Activated T-helper 1 cell treated with anti-CD3 and anti-CD28 coated beads, Interleukin-12 subunit alpha, Interleukin-12 subunit beta, Interleukin-2, Interleukin-4 antibody, amounts not matched to agents 30 ng/mL and 10 ng/mL and 1 ng/mL, durations not matched to agents 14 hours and 24 hours and 36 hours (primary cell): ENCODE measurements around the gene NUDT6. TPM values are rescaled to one million over a fixed set of nuclear protein-coding genes. Genes with fewer than 3 reads are reported as not detected.

Experiments
- DNase-seq: peaks from one replicate; pipeline ENCODE4 v3.0.0; 2021; ENCODE audit warnings: low spot score
- H3K27ac Mint-ChIP-seq: one replicate; pipeline ENCODE4 v1.8.0; 2021; ENCODE audit warnings: mild to moderate bottlenecking, mixed read lengths
- H3K27me3 Mint-ChIP-seq: one replicate; pipeline ENCODE4 v1.8.0; 2022; ENCODE audit warnings: mild to moderate bottlenecking, moderate library complexity, mixed read lengths; ENCODE audit not compliant: insufficient read depth
- H3K36me3 Mint-ChIP-seq: one replicate; pipeline ENCODE4 v1.8.0; 2021; ENCODE audit warnings: low read depth, mixed read lengths
- H3K4me1 Mint-ChIP-seq: one replicate; pipeline ENCODE4 v1.8.0; 2021; ENCODE audit warnings: low read depth, mixed read lengths
- H3K4me3 Mint-ChIP-seq: one replicate; pipeline ENCODE4 v1.8.0; 2021; ENCODE audit warnings: mild to moderate bottlenecking, moderate library complexity, mixed read lengths
- H3K9me3 Mint-ChIP-seq: one replicate; pipeline ENCODE4 v1.8.0; 2021; ENCODE audit warnings: mixed read lengths
- intact Hi-C: fragments of 100-400 bp; cut with micrococcal nuclease; formaldehyde crosslinking; loops from one replicate; pipeline ENCODE4 v1.15.1; 2024
- total RNA-seq: library from RNA; stranded (reverse); gene quantifications from 2 replicates; pipeline ENCODE4 v1.2.3, GENCODE V29; 2022

Gene NUDT6
- total RNA-seq, 1 donor from 2014 or later, result 8.2 TPM

DNA sequence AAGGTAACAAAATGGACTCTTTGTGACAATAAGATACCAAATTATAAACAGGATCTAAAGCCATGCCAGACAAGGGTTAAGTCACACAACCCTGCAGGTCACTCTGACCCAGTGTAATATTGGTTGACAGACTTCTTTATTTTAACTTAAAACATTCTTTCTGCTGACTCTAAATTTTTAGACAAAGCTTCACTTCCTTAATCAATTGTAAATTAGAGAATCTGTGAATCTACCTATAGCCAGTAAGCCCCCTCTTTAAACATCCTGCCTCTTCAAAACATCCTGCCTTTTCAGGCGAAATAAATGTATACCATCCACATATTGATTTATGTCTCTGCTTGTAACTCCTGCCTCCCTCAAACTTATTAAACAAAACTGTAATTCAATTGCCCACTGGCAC, 14.2 kb downstream of the NUDT6 start:
- no peak overlapping the region for H3K27ac Mint-ChIP-seq

GRCh38 chr4:122906859-122907305, 15.5 kb downstream of the NUDT6 start:
- no peak overlapping the region for H3K27ac Mint-ChIP-seq
- no peak overlapping the region for H3K4me3 Mint-ChIP-seq
- DNase-seq, result no peak
- peaks cover 8% of the 10 kb centered on the region for H3K4me1 Mint-ChIP-seq
- peaks cover 30% of the 10 kb centered on the region for H3K36me3 Mint-ChIP-seq
- H3K27me3 Mint-ChIP-seq, result no peaks in the 10 kb centered on the region
- no peaks in the 10 kb centered on the region for H3K9me3 Mint-ChIP-seq
- intact Hi-C loops, result no loop called here

More for the DNA sequence above, 14.2 kb downstream of the NUDT6 start:
- Mint-ChIP-seq H3K4me1 (peaks cover 10% of the 10 kb centered on the region), H3K36me3 (peaks cover 29% of the 10 kb centered on the region), H3K27me3 (no peaks in the 10 kb centered on the region), H3K9me3 (no peaks in the 10 kb centered on the region), H3K4me3 (no peak overlapping the region)
- intact Hi-C loops, result no loop called here
- DNase-seq, result no peak

- H3K27me3 Mint-ChIP-seq, result no peaks in the 10 kb centered on the region
- intact Hi-C loops, result no loop called here
- peaks cover 20% of the 10 kb centered on the region for H3K36me3 Mint-ChIP-seq
- no peak overlapping the region for H3K4me3 Mint-ChIP-seq
- H3K9me3 Mint-ChIP-seq, result no peaks in the 10 kb centered on the region
- no peaks in the 10 kb centered on the region for H3K4me1 Mint-ChIP-seq
- H3K27ac Mint-ChIP-seq, result no peak overlapping the region
- no peak for DNase-seq
Measured at GRCh38 chr4:122903766-122904288, 18.6 kb downstream of the NUDT6 start.

- Mint-ChIP-seq H3K4me1 (peaks cover 4% of the 10 kb centered on the region), H3K27ac (no peak overlapping the region), H3K36me3 (peaks cover 13% of the 10 kb centered on the region)
Measured at GRCh38 chr4:122901247-122902010, 21.0 kb downstream of the NUDT6 start.

DNA sequence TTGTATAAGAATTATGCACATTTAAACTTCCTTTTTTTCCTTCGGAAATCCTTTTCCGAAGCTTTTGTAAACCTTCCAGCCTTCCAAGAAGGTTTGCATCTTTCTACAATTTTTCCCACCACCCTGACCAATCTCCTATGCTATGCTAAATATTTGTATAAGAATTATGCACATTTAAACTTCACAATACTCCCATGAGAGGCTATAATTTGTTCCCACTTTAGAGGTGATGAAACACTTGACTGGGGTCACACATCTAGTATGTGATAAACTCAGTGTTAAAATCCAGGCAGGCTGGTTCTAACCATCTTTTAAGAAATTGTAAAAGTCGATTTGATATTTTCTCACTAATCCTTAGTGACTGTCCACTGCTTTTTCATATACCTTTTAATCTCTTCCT, 22.1 kb downstream of the NUDT6 start:
- H3K27me3 Mint-ChIP-seq, result no peaks in the 10 kb centered on the region
- H3K27ac Mint-ChIP-seq, result no peak overlapping the region
- peaks cover 4% of the 10 kb centered on the region for H3K4me1 Mint-ChIP-seq
- no peak overlapping the region for H3K4me3 Mint-ChIP-seq
- intact Hi-C loops, result no loop called here
- H3K36me3 Mint-ChIP-seq, result peaks cover 11% of the 10 kb centered on the region
- H3K9me3 Mint-ChIP-seq, result no peaks in the 10 kb centered on the region
- DNase-seq, result no peak

More at GRCh38 chr4:122901247-122902010, 21.0 kb downstream of the NUDT6 start:
- Mint-ChIP-seq H3K4me3 (no peak overlapping the region), H3K27me3 (no peaks in the 10 kb centered on the region), H3K9me3 (no peaks in the 10 kb centered on the region)
- intact Hi-C loops, result no loop called here
- no peak for DNase-seq

- intact Hi-C loops, result no loop called here
Measured at GRCh38 chr4:122899682-122900081, 22.7 kb downstream of the NUDT6 start.

DNA sequence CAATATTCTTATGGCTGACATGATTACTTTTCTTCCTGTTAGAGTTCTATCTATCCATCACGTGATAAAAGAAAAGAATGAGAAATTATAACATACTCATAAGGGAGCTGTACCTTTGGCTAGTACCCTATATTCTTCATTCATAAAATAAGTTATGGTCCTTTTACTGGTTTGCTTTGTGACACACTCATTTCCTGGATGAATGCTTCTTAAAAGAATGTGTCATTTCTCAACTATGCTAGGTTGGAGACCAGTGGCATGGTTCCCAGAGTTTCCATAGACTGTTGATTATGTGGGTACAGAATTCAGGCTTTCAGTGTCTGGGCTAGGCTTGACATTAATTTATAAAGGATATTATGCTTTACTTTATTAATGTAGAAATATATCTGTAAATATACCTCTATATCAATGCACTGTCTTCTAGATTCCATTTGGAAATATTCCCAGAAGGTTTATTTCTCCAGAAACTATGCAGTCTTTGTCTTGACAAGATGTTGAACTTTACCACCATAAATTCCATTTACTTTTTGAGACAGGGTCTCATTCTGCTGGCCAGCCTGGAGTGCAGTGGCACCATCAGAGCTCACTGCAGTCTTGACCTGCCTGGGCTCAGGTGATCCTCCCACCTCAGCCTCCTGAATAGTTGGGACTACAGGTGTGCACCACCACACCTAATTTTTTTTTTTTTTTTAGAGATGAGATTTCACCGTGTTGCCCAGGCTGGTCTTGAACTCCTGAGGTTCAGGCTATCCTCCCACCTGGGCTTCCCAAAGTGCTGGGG, 23.8 kb downstream of the NUDT6 start:
- DNase-seq, result no peak
- no peak overlapping the region for H3K27ac Mint-ChIP-seq
- no peaks in the 10 kb centered on the region for H3K27me3 Mint-ChIP-seq
- no peak overlapping the region for H3K4me3 Mint-ChIP-seq
- peaks cover 5% of the 10 kb centered on the region for H3K36me3 Mint-ChIP-seq
- no peaks in the 10 kb centered on the region for H3K9me3 Mint-ChIP-seq
- H3K4me1 Mint-ChIP-seq, result peaks cover 4% of the 10 kb centered on the region
- intact Hi-C loops, result no loop called here

More at GRCh38 chr4:122899682-122900081, 22.7 kb downstream of the NUDT6 start:
- Mint-ChIP-seq H3K9me3 (no peaks in the 10 kb centered on the region), H3K27ac (no peak overlapping the region), H3K27me3 (no peaks in the 10 kb centered on the region), H3K36me3 (peaks cover 10% of the 10 kb centered on the region), H3K4me1 (peaks cover 4% of the 10 kb centered on the region), H3K4me3 (no peak overlapping the region)
- DNase-seq, result no peak

GRCh38 chr4:122896270-122896669, 26.1 kb downstream of the NUDT6 start:
- H3K4me1 Mint-ChIP-seq, result peaks cover 4% of the 10 kb centered on the region
- H3K9me3 Mint-ChIP-seq, result no peaks in the 10 kb centered on the region
- no peaks in the 10 kb centered on the region for H3K27me3 Mint-ChIP-seq
- intact Hi-C loops, result no loop called here
- peaks cover 5% of the 10 kb centered on the region for H3K36me3 Mint-ChIP-seq
- H3K4me3 Mint-ChIP-seq, result no peak overlapping the region
- H3K27ac Mint-ChIP-seq, result no peak overlapping the region
- no peak for DNase-seq

DNA sequence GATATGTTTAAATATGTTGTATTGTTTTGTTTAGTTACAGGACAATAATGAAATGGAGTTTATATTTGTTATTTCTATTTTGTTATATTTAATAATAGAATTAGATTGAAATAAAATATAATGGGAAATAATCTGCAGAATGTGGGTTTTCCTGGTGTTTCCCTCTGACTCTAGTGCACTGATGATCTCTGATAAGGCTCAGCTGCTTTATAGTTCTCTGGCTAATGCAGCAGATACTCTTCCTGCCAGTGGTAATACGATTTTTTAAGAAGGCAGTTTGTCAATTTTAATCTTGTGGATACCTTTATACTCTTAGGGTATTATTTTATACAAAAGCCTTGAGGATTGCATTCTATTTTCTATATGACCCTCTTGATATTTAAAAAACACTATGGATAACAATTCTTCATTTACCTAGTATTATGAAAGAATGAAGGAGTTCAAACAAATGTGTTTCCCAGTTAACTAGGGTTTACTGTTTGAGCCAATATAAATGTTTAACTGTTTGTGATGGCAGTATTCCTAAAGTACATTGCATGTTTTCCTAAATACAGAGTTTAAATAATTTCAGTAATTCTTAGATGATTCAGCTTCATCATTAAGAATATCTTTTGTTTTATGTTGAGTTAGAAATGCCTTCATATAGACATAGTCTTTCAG, 26.9 kb downstream of the NUDT6 start:
- Mint-ChIP-seq H3K36me3 (peaks cover 5% of the 10 kb centered on the region), H3K4me3 (no peak overlapping the region), H3K27ac (no peak overlapping the region), H3K27me3 (no peaks in the 10 kb centered on the region), H3K4me1 (peaks cover 4% of the 10 kb centered on the region), H3K9me3 (no peaks in the 10 kb centered on the region)
- intact Hi-C loops, result no loop called here
- no peak for DNase-seq

- Mint-ChIP-seq H3K27me3 (no peaks in the 10 kb centered on the region), H3K36me3 (peaks cover 5% of the 10 kb centered on the region), H3K27ac (no peak overlapping the region), H3K4me3 (no peak overlapping the region), H3K9me3 (no peaks in the 10 kb centered on the region), H3K4me1 (peaks cover 4% of the 10 kb centered on the region)
- no peak for DNase-seq
- intact Hi-C loops, result no loop called here
Measured at GRCh38 chr4:122894827-122895226, 27.6 kb downstream of the NUDT6 start.

DNA sequence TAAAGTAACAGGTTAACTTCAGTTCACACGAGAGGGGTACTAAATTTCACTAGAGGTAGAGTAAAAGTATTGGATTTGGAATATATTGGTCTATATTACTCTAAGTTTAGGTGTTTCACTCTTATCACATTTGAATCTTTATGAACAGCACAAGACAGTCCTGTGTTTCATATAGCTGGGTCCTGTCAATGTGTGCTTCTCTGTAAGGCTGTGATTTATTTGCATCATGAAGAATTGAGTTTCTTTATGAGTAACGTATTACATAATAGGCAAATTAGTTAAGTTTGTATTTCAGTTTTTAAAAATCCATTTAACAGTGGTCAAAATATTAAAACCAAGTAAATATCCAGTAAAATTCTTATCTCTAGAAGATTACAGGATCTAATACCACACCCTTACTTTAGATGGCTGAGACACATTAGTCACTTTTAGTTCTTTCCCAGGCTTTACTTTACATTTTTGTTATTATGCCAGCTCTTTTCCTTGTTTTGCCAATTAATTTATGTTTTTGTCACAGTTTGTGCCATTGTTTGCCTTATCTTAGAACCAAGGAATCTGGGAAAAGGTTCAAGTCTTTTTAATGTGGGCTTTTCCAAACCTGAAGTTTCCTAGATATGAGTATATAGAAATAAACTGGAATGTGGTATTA, 32.1 kb downstream of the NUDT6 start:
- H3K9me3 Mint-ChIP-seq, result no peaks in the 10 kb centered on the region
- no peaks in the 10 kb centered on the region for H3K4me1 Mint-ChIP-seq
- H3K27ac Mint-ChIP-seq, result no peak overlapping the region
- no peak for DNase-seq
- no peak overlapping the region for H3K4me3 Mint-ChIP-seq
- intact Hi-C loops, result no loop called here
- no peaks in the 10 kb centered on the region for H3K27me3 Mint-ChIP-seq
- peaks cover 12% of the 10 kb centered on the region for H3K36me3 Mint-ChIP-seq

DNA sequence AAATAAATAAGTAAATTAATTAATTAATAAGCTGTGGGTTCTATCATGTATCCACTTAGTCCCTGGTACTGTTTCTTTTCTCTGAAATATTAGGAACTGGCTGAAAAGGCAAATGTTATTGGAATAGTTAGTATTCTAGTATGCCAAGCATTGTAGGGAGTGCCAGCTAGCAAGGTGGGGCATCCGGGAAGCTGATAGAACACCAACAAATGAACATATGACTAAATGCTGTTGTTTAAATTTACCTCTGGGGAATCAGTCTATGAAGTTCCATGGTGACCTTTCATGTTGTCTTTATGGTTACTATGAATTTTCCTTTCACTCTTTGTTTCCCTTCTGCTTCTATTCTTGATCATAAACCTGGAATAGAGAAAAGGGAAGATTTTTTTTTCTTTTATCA, 32.7 kb downstream of the NUDT6 start:
- Mint-ChIP-seq H3K4me3 (no peak overlapping the region), H3K27me3 (no peaks in the 10 kb centered on the region), H3K27ac (no peak overlapping the region), H3K9me3 (no peaks in the 10 kb centered on the region), H3K4me1 (no peaks in the 10 kb centered on the region), H3K36me3 (peaks cover 12% of the 10 kb centered on the region)
- DNase-seq, result no peak
- intact Hi-C loops, result no loop called here
